ENCODE measurements around the gene SDHD.

SDHD gene

GRCh38 chr11:112106070-112106469, 19.4 kb downstream of the SDHD start:
- DNase-seq, result no peak

- peak; percentile 66 for DNase-seq
Observed at GRCh38 chr11:112113539-112114457, 27.1 kb downstream of the SDHD start.

GRCh38 chr11:112114460-112114859, 27.8 kb downstream of the SDHD start:
- no peak for DNase-seq

- no peak for DNase-seq
Observed at GRCh38 chr11:112115386-112115785, 28.7 kb downstream of the SDHD start.

GRCh38 chr11:112118176-112118575, 31.5 kb downstream of the SDHD start:
- DNase-seq, result no peak

- DNase-seq, result no peak
Observed at GRCh38 chr11:112121981-112122615, 35.4 kb downstream of the SDHD start.

- DNase-seq, result no peak
Observed at GRCh38 chr11:112123129-112123528, 36.5 kb downstream of the SDHD start.

- no peak for DNase-seq
Observed at GRCh38 chr11:112127056-112127455, 40.4 kb downstream of the SDHD start.

- no peak for DNase-seq
Observed at GRCh38 chr11:112128483-112129121, 41.9 kb downstream of the SDHD start.

- DNase-seq, result no peak
Observed at GRCh38 chr11:112129656-112130055, 43.0 kb downstream of the SDHD start.

- no peak for DNase-seq
Observed at GRCh38 chr11:112132737-112133136, 46.1 kb downstream of the SDHD start.

GRCh38 chr11:112134473-112134872, 47.8 kb downstream of the SDHD start:
- no peak for DNase-seq

- no peak for DNase-seq
Observed at GRCh38 chr11:112143597-112143996, 56.9 kb downstream of the SDHD start.

All from NCI-H1417 treated with DMSO at 0.1 percent for 48 hours (cell line).